ENCODE measurements around the gene GJB4. TPM values are rescaled to one million over a fixed set of nuclear protein-coding genes. Genes with fewer than 3 reads are reported as not detected.

The GJB4 gene
- polyA plus RNA-seq, 1 experiment, result not detected

DNA sequence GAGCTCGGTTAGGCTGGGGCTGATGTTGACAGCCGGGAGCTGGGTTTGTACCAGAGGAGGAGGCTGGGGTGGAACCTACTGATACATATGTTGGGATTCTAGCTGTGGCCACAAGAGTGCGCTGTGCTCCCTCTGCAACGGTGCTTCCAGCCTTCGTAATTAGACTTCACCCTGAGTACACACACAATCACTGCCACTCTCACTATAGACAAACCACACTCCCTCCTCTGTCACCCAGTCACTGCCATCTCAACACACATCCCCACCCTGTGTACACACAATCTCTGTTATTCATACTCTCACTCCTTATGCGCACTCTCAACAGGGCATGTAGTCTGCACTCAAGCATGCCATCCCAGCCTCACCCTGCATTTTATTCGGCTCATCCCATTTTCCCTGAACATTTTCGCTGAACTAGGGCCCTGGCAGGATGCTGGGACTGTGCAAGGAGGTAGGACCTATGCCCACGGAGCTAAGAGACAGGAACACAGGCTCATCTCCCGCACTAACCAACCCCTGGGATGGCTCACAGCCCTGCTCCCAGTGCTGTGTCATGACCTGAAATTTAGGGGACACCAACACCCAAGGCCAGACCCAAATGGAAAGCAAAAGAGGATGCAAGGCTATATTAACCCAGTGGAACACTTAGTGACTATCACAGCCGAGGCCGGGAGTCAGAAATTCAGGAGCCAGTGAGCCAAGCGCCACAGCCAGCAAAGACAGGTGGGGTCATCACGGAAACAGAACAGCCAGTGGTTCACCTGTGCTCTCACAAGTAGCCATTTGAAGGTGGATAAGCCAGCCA lies 27.2 kb downstream of the GJB4 start:
- H3K27me3 ChIP-seq (ENCODE audit: control insufficient read depth, insufficient read depth, low read length), result peaks cover 10% of the 10 kb centered on the region
- peak; percentile 84 for TF ChIP-seq CTCF (IDR thresholded peaks at IDR 0.05; ENCODE audit: insufficient read depth, low read depth, low read length)
- H3K36me3 ChIP-seq (ENCODE audit: control insufficient read depth, insufficient read depth, low read length), result no peaks in the 10 kb centered on the region
- no peak for DNase-seq (ENCODE audit: low read depth)
- ChIA-PET POLR2A (no interaction called here), CTCF (interaction anchor here (0.7 to 4.0 kb wide), 16 partner anchors 8 to 79 kb away, joined by 3 to 31 read pairs (median 4); no protein-coding TSS in a partner anchor)
- H3K4me3 ChIP-seq (ENCODE audit: low read depth, low read length), result no peak overlapping the region

GRCh38 chr1:34787461-34788420 lies 28.2 kb downstream of the GJB4 start:
- ChIA-PET POLR2A (no interaction called here), CTCF (interaction anchor here (0.7 to 4.0 kb wide), 11 partner anchors 9 to 897 kb away, joined by 3 to 31 read pairs (median 4); no protein-coding TSS in a partner anchor)
- Histone ChIP-seq H3K27me3 (ENCODE audit: control insufficient read depth, insufficient read depth, low read length) (peaks cover 13% of the 10 kb centered on the region), H3K4me3 (ENCODE audit: low read depth, low read length) (no peak overlapping the region), H3K36me3 (ENCODE audit: control insufficient read depth, insufficient read depth, low read length) (no peaks in the 10 kb centered on the region)
- TF ChIP-seq CTCF (IDR thresholded peaks at IDR 0.05; ENCODE audit: insufficient read depth, low read depth, low read length), result no peak
- no peak for DNase-seq (ENCODE audit: low read depth)

DNA sequence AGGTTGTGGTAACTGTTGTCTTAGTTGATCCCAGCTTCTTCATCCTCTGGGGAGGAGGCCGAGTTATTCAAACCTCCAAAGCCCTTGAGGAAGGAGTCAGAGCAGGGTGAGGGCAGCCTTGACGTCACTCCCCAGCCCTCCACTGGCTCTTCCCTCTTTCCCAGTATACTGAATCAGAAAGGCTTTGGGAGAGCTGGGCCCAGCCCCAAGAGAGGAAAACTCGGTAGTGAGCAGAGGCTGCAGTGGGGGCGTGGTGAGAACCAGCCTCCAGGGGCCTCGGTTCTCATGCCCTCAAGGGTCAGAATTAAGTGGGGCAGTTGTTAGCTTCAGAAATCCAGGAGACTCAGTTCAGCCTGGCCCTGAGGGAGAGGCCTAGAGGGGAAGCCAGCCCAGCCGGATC lies 31.4 kb downstream of the GJB4 start:
- Histone ChIP-seq H3K27me3 (ENCODE audit: control insufficient read depth, insufficient read depth, low read length) (peaks cover 16% of the 10 kb centered on the region), H3K4me3 (ENCODE audit: low read depth, low read length) (no peak overlapping the region), H3K36me3 (ENCODE audit: control insufficient read depth, insufficient read depth, low read length) (no peaks in the 10 kb centered on the region)
- POLR2A ChIA-PET, result no interaction called here
- TF ChIP-seq CTCF (IDR thresholded peaks at IDR 0.05; ENCODE audit: insufficient read depth, low read depth, low read length), result no peak
- DNase-seq (ENCODE audit: low read depth), result no peak
- CTCF ChIA-PET, result interaction anchor here (1.4 to 1.9 kb wide), 2 partner anchors 10 to 61 kb away, joined by 3 to 7 read pairs; partner anchors contain the start of gene GJB3

DNA sequence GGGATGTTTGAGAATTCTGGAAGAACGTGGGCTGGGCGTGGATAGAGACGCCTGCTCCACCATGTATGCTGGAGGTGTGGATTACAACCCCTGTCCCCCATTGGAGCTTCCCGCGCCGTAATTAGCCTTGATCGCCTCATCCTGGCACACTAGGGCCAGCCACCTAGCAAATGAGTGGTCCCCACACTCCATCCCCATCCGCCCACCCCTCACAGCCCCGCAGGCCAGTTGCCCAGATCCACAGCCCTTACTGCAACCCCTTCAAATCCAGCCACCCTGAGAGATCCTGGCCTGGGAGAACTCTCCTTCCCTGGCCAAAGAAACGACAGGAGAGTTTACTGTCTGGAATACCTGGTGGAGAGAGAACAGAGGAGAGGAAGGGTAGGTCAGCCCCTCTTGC lies 32.9 kb downstream of the GJB4 start:
- POLR2A ChIA-PET, result no interaction called here
- H3K4me3 ChIP-seq (ENCODE audit: low read depth, low read length), result no peak overlapping the region
- no peak for TF ChIP-seq CTCF (IDR thresholded peaks at IDR 0.05; ENCODE audit: insufficient read depth, low read depth, low read length)
- peaks cover 15% of the 10 kb centered on the region for H3K27me3 ChIP-seq (ENCODE audit: control insufficient read depth, insufficient read depth, low read length)
- no peak for DNase-seq (ENCODE audit: low read depth)
- CTCF ChIA-PET, result no interaction called here
- H3K36me3 ChIP-seq (ENCODE audit: control insufficient read depth, insufficient read depth, low read length), result no peaks in the 10 kb centered on the region

All from BJ (cell line).